Panc1 (cell line): ENCODE results near the gene SORCS1.

ENCODE experiments used
- CTCF ChIP-seq: fragments of 450-650 bp; IDR thresholded peaks from 2 replicates; pipeline ENCODE4 v1.5.1; 2017; ENCODE audit warnings: mild to moderate bottlenecking
- POLR2AphosphoS5 ChIP-seq: IDR thresholded peaks from 2 replicates; pipeline ENCODE4 v1.6.1; 2012; ENCODE audit warnings: mild to moderate bottlenecking, low read depth, low read length, moderate library complexity
- REST ChIP-seq, 2 experiments: IDR thresholded peaks; 2 replicates each; pipeline ENCODE4 v1.6.1; 2011 to 2012; ENCODE audit warnings: low read depth in 2 of 2, control low read depth in 1 of 2, low read length in 1 of 2, mild to moderate bottlenecking in 1 of 2, moderate library complexity in 1 of 2; ENCODE audit not compliant: insufficient read depth in 1 of 2
- SIN3A ChIP-seq: IDR thresholded peaks from 2 replicates; pipeline ENCODE4 v1.6.1; 2012; ENCODE audit warnings: low read depth, mild to moderate bottlenecking, low read length, moderate library complexity, borderline replicate concordance; ENCODE audit not compliant: insufficient read depth

GRCh38 chr10:107064075-107064474, 100.4 kb downstream of the SORCS1 start:
- TF ChIP-seq CTCF (no peak), REST (IDR thresholded peaks at IDR 0.05; ENCODE audit: insufficient read depth in 1 of 2, low read depth in 2 of 2, low read length in 1 of 2) (no peak), SIN3A (no peak), POLR2AphosphoS5 (no peak)
